T-helper 1 cell treated with Interleukin-12 subunit alpha and Interleukin-12 subunit beta and Interleukin-4 antibody, amounts not matched to agents 30 ng/mL and 1 ng/mL, for 36 hours (primary cell): ENCODE data around the gene LYVE1. TPM values are rescaled to one million over a fixed set of nuclear protein-coding genes. Genes with fewer than 3 reads are reported as not detected.

ENCODE experiments used
- intact Hi-C: fragments of 100-400 bp; cut with micrococcal nuclease; formaldehyde crosslinking; loops from one replicate; pipeline ENCODE4 v1.15.1; 2024
- total RNA-seq: library from RNA; stranded (reverse); gene quantifications from 2 replicates; pipeline ENCODE4 v1.2.3, GENCODE V29; 2022

Gene LYVE1
- total RNA-seq, 1 donor from 2014 or later, result not detected

DNA sequence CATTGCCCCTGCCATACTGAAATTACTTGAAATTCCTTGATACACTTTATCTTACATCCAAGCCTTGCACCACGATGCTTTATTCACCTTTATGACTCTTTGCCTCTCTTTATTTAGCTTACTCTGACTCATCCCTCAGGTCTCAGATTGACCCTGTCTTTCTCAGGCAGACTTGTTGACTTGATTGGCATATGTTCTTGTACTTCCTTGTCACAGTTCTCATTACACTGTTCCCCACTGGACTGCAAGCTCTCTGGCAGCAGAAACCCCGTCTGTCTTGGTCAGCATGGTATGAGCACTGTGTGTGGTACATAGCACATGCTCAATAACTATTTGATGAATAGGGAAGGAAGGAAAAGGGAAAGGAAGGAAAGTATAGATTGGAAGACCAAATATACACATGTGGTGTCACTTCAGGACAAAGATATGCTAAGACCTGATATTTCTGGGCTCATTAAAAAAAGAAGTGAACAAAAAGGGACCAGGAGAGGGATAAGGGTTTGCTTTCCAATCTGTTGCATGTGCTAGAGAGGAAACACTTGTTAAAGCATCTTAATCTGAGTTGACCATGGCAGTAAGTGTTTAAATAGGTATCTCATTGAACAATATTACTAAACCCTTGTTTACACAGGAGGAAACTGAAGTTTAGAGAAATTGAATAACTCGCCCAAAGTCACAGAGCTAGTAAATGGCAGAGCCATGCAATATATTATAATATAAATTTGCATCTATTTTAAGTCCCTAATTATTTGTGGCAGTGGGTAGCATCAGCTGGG is 7.2 kb downstream of the LYVE1 start:
- intact Hi-C loops, result no loop called here

GRCh38 chr11:10558288-10558687 is 10.2 kb downstream of the LYVE1 start:
- intact Hi-C loops, result no loop called here

- intact Hi-C loops, result no loop called here
Measured at GRCh38 chr11:10556590-10556989, 11.9 kb downstream of the LYVE1 start.

DNA sequence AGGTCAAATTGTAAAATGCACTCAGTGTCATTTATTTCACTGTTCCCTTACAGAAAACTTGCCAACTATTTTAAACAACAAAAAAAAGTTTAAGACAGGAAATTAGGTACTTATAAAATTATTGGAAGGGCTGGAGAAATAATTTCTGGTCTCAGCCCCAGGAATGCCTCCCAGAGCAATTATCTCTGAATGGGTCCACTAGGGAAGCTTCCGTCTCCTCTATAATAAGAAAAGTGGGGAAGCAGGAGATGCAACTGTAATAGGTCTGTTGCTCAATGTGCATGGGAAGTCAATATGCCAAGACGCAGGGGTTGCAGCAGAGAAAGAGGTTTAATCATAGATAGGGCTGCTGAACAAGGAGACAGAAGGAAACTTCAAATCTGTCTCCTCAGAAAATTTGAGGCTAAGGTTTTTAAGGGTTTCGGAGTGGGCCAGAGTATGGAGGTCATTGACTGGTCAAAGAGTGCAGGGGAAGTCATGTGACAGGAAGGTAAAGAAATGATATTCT is 16.6 kb downstream of the LYVE1 start:
- intact Hi-C loops, result no loop called here

- intact Hi-C loops, result no loop called here
Measured at GRCh38 chr11:10551290-10551592, 17.2 kb downstream of the LYVE1 start.

GRCh38 chr11:10550503-10551289 is 17.8 kb downstream of the LYVE1 start:
- intact Hi-C loops, result no loop called here

DNA sequence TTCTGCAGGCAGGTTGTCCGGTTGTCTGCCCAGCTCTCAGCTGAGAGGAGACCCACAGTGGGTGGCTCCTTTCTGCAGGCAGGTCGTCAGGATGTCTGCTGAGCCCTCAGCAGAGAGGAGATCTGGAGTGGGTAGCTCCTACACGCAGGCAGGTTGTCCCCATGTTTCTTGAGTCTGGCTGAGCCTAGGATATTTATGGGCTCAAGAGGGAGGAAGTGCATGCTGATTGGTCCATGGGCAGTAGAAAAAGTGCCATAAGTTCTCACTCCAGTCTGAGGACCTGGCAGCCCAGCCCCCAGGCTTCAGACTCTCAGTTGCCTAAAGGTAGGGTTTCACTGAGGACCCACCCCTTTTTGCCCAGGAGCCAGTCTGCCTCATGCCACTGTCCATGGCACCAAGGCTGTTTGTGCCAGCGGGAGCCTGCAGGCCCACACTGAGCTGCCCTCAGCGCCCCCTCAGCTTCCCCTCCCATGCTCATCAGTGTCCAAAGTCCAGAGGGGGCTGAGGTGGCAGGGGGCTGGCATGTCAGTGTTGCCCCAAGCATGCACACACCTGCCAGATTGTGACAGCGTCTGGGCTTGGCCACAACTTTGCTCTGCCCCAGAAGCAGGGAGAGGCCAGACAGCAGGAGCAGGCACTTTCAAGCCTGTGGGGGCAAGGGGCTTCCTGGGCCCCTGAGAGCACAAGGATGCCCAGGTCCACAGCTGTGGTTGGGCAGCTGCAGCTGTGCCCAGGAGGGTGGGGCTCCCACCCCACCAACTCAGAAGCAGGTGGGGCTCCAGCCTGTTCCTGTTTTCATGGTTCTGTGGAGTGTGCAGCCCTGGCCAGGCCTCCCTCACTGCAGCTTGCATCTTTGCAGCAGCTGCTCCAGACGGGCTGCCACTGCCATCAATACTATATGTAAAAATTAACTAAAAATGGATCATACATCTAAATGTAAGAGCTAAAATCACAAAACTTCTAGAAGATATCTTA is 23.7 kb downstream of the LYVE1 start:
- intact Hi-C loops, result loop anchor here (5.0 kb wide), 2 partner anchors 193 to 237 kb away; partner anchors contain the start of gene ADM

DNA sequence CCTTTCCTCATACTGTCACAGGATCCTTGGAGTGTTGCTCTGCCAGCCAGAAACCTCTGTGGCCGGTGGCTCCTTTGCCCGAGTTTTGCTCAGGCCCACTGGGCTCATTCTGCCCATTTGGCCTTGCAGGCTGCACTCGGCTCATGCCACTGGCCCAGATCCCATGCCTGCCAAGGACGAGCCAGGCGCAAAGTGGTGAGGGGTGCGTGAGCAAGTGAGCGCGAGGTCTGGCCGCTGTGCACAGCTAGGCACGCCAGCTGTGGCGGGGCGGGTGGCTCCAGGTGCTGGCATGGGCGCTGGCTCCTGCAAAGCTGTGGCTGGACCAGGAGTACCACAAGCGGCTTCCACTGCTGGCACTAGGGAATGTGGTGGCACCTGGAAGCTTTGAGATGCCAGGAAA is 24.7 kb downstream of the LYVE1 start:
- intact Hi-C loops, result loop anchor here (5.0 kb wide), 2 partner anchors 194 to 236 kb away; partner anchors contain the start of gene ADM

DNA sequence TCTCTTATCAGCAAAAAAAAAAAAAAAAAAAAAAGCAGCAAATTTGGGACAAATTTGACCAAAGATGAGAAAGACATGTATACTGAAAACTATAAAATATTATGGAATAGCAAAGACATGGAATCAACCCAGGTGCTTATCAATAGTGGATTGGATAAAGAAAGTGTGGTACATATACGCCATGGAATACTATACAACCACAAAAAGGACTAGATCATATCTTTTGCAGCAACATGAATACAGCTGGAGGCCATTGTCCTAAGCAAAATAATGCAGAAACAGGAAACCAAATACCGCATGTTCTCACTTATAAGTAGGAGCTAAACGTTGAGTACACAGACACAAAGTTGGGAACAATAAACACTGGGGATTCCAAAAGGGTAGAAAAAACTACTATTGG is 25.7 kb downstream of the LYVE1 start:
- intact Hi-C loops, result loop anchor here (5.0 kb wide), 2 partner anchors 195 to 235 kb away; partner anchors contain the start of gene ADM

DNA sequence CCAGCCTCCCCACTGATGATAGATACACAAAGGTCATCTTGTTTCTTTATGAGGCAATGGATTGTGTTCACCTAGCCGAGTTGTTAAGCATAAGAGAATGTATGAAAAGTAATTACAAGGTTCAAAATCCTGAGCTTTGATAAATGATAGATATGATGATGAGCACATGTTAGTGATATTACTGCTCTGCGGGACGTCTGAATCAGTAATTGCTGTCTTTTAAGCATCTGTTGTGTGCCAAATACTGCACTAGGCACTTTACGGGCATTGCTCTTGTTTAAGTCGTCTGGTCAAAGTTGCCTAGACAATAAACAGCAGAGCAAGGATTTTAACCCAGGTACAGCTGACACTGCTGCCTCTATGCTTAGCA is 26.9 kb downstream of the LYVE1 start:
- intact Hi-C loops, result loop anchor here (1.0 to 5.0 kb wide), 13 partner anchors 52 to 1575 kb away; partner anchors contain the start of genes ADM, CTR9, EIF4G2 and ZBED5

GRCh38 chr11:10540915-10541560 is 27.4 kb downstream of the LYVE1 start, which contains the start of gene RNF141:
RNF141 (minus strand) TSS chr11:10541187; CDS start chr11:10534158, 7,029 bp downstream.
- intact Hi-C loops, result loop anchor here (1.0 to 5.0 kb wide), 13 partner anchors 52 to 1574 kb away; partner anchors contain the start of genes ADM, CTR9, EIF4G2 and ZBED5

DNA sequence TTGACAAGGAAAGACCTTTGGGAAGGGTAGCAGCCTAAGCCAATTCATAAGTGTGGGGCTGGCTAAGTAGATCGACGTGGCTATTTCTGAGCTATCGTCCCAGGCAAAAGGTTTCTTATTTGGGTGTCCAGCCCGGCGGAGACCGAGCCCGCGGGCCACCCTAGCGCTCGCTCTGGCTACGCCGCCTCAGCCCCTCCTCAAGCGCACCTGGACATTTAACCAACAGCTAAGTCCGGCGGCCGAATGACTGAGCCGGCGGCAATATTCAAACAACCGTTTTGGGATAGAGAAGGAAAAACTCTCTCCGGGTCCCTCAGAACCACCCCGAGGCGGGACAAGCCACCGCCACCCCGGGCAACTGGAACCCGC is 27.9 kb downstream of the LYVE1 start:
- intact Hi-C loops, result loop anchor here (2.0 to 5.0 kb wide), 6 partner anchors 197 to 1574 kb away; partner anchors contain the start of genes ADM and ZBED5

DNA sequence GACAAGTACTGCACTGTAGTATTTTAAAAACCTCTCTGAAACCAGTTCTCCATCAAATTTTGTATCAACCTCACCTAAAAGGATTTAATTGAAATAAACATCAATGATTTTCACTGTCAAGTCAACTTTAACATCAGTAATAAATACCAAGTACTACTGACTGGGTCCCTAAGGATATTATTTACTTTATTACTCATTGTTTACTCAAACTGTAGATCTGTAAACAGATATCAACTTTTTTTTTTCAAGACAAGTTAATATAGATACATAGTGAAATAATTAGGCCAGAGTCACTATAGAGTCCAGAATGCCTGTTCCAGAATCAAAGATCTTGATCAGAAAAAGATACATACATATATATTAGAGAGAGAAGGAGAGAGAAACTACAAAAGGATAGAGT is 29.1 kb downstream of the LYVE1 start:
- intact Hi-C loops, result no loop called here

GRCh38 chr11:10538924-10539323 is 29.5 kb downstream of the LYVE1 start:
- intact Hi-C loops, result no loop called here

DNA sequence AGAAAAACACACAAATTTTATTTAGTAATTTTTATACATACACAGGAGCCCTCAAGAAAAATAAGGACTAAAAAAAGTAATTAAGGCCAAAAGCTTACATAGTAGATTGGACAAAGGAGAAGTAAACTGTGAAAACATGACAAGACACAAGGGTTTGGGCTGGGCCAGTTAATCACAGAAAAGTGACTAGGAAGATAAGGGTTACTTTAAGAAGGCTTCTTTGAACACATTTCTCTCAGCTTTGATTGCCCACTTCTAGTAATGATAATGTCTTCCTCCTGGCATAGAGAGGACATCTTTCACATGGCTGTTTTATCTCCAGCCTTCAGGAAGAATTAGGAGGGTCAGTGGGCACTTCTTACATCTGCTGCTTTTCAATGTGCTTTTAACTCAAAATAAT is 30.9 kb downstream of the LYVE1 start:
- intact Hi-C loops, result no loop called here

GRCh38 chr11:10534316-10534715 is 34.1 kb downstream of the LYVE1 start:
- intact Hi-C loops, result no loop called here

GRCh38 chr11:10533323-10533722 is 35.1 kb downstream of the LYVE1 start:
- intact Hi-C loops, result no loop called here

- intact Hi-C loops, result no loop called here
Measured at GRCh38 chr11:10532526-10532925, 35.9 kb downstream of the LYVE1 start.

- intact Hi-C loops, result no loop called here
Measured at GRCh38 chr11:10529279-10529678, 39.2 kb downstream of the LYVE1 start.

DNA sequence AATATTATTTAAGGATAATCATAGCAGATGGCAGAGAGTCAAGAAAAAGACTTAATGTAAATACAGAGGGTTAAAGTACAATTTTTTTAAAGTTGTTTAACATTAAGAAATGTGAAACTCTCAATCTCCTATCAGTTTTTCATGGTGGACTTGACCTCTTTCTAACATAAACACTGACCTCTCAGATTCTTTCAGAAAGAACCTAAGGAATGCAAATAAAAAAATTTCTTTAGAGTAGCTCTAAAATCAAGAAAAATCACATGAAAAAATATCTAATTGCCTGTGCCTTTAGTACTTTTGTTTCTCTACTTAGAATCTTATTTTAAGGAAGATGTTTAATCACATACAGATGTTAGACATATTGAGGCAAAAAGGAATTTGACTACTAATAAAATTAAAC is 40.3 kb downstream of the LYVE1 start:
- intact Hi-C loops, result no loop called here
